ENCODE data around the gene FOXO3.

DNA sequence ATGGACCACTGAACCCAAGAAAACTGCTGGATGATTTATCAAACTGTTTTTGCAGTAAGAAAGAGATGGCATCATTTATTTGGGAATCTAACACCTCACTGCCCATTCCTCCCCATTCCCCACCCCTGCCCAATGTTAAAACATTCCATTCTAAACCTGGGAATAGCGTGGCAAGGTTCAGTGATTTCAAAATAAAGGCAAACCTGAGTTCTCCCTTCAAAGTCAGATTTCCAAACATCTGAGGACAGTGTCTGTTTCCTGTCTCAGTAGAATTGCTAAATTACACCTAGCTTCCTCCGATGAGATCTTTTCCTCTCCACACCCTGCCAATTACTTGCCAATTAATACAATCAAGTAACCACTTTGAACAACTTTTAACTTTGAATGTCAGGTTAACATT is 160.1 kb downstream of the FOXO3 start:
- TF ChIP-seq, protein P1, sequence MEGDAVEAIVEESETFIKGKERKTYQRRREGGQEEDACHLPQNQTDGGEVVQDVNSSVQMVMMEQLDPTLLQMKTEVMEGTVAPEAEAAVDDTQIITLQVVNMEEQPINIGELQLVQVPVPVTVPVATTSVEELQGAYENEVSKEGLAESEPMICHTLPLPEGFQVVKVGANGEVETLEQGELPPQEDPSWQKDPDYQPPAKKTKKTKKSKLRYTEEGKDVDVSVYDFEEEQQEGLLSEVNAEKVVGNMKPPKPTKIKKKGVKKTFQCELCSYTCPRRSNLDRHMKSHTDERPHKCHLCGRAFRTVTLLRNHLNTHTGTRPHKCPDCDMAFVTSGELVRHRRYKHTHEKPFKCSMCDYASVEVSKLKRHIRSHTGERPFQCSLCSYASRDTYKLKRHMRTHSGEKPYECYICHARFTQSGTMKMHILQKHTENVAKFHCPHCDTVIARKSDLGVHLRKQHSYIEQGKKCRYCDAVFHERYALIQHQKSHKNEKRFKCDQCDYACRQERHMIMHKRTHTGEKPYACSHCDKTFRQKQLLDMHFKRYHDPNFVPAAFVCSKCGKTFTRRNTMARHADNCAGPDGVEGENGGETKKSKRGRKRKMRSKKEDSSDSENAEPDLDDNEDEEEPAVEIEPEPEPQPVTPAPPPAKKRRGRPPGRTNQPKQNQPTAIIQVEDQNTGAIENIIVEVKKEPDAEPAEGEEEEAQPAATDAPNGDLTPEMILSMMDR (IDR thresholded peaks at IDR 0.05) = no peak
- TF ChIP-seq POLR2AphosphoS5 (IDR thresholded peaks at IDR 0.05) = no peak
